WTC11 (cell line): Measurements from ENCODE around the gene COA1.

Experiments
- ETV6 ChIP-seq: sonication (generic); formaldehyde crosslinking; IDR thresholded peaks from 2 replicates; pipeline ENCODE4 v1.8.1; 2022; ENCODE audit warnings: mild to moderate bottlenecking, missing genetic modification reagents
- MXD4 ChIP-seq: fragments of 250-450 bp; sonication (Bioruptor Pico); IDR thresholded peaks from 2 replicates; pipeline ENCODE4 v1.8.0; 2021; ENCODE audit warnings: mild to moderate bottlenecking, moderate library complexity, borderline replicate concordance
- NR2C2 ChIP-seq: sonication (generic); formaldehyde crosslinking; IDR thresholded peaks from 2 replicates; pipeline ENCODE4 v1.8.0; 2022; ENCODE audit warnings: mild to moderate bottlenecking, missing genetic modification reagents
- PRDM15 ChIP-seq: sonication (generic); formaldehyde crosslinking; IDR thresholded peaks from 2 replicates; pipeline ENCODE4 v1.8.0; 2022; ENCODE audit warnings: missing genetic modification reagents
- SMAD3 ChIP-seq: sonication (generic); formaldehyde crosslinking; IDR thresholded peaks from 2 replicates; pipeline ENCODE4 v1.8.0; 2022; ENCODE audit warnings: missing genetic modification reagents, mild to moderate bottlenecking, borderline replicate concordance
- TF ChIP-seq, protein P1 (sequence below): sonication (generic); formaldehyde crosslinking; IDR thresholded peaks from 2 replicates; pipeline ENCODE4 v1.8.0; 2023; ENCODE audit warnings: missing genetic modification reagents
- TF ChIP-seq, protein P2 (sequence below): fragments of 200-600 bp; IDR thresholded peaks from 2 replicates; pipeline ENCODE4 v1.8.0; 2022; ENCODE audit warnings: antibody characterized with exemption
- TF ChIP-seq, protein P3 (sequence below): sonication (generic); formaldehyde crosslinking; IDR thresholded peaks from 2 replicates; pipeline ENCODE4 v1.8.0; 2022; ENCODE audit warnings: mild to moderate bottlenecking, missing genetic modification reagents
- TF ChIP-seq, protein P4 (sequence below): sonication (generic); formaldehyde crosslinking; IDR thresholded peaks from 2 replicates; pipeline ENCODE4 v1.8.1; 2023; ENCODE audit warnings: mild to moderate bottlenecking, missing genetic modification reagents, moderate library complexity
- TF ChIP-seq, protein P5 (sequence below): sonication (generic); formaldehyde crosslinking; IDR thresholded peaks from 2 replicates; pipeline ENCODE4 v1.8.1; 2023; ENCODE audit warnings: mild to moderate bottlenecking, missing genetic modification reagents, moderate library complexity
- TF ChIP-seq, protein P6 (sequence below): sonication (generic); formaldehyde crosslinking; IDR thresholded peaks from 2 replicates; pipeline ENCODE4 v1.8.1; 2023; ENCODE audit warnings: mild to moderate bottlenecking, missing genetic modification reagents
- TF ChIP-seq, protein P7 (sequence below): sonication (generic); formaldehyde crosslinking; conservative IDR thresholded peaks from 2 replicates; pipeline ENCODE4 v1.8.1; 2022; ENCODE audit warnings: mild to moderate bottlenecking, missing genetic modification reagents

- TF ChIP-seq SMAD3 (CRISPR knock-in tag) (no peak), NR2C2 (no peak), MXD4 (CRISPR knock-in tag) (no peak), ETV6 (CRISPR knock-in tag) (no peak), PRDM15 (CRISPR knock-in tag) (no peak)
- TF ChIP-seq, protein P1, sequence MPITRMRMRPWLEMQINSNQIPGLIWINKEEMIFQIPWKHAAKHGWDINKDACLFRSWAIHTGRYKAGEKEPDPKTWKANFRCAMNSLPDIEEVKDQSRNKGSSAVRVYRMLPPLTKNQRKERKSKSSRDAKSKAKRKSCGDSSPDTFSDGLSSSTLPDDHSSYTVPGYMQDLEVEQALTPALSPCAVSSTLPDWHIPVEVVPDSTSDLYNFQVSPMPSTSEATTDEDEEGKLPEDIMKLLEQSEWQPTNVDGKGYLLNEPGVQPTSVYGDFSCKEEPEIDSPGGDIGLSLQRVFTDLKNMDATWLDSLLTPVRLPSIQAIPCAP (CRISPR knock-in tag) = no peak
- TF ChIP-seq, protein P2, sequence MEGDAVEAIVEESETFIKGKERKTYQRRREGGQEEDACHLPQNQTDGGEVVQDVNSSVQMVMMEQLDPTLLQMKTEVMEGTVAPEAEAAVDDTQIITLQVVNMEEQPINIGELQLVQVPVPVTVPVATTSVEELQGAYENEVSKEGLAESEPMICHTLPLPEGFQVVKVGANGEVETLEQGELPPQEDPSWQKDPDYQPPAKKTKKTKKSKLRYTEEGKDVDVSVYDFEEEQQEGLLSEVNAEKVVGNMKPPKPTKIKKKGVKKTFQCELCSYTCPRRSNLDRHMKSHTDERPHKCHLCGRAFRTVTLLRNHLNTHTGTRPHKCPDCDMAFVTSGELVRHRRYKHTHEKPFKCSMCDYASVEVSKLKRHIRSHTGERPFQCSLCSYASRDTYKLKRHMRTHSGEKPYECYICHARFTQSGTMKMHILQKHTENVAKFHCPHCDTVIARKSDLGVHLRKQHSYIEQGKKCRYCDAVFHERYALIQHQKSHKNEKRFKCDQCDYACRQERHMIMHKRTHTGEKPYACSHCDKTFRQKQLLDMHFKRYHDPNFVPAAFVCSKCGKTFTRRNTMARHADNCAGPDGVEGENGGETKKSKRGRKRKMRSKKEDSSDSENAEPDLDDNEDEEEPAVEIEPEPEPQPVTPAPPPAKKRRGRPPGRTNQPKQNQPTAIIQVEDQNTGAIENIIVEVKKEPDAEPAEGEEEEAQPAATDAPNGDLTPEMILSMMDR = no peak
- TF ChIP-seq, protein P3, sequence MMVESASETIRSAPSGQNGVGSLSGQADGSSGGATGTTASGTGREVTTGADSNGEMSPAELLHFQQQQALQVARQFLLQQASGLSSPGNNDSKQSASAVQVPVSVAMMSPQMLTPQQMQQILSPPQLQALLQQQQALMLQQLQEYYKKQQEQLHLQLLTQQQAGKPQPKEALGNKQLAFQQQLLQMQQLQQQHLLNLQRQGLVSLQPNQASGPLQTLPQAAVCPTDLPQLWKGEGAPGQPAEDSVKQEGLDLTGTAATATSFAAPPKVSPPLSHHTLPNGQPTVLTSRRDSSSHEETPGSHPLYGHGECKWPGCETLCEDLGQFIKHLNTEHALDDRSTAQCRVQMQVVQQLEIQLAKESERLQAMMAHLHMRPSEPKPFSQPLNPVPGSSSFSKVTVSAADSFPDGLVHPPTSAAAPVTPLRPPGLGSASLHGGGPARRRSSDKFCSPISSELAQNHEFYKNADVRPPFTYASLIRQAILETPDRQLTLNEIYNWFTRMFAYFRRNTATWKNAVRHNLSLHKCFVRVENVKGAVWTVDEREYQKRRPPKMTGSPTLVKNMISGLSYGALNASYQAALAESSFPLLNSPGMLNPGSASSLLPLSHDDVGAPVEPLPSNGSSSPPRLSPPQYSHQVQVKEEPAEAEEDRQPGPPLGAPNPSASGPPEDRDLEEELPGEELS (CRISPR knock-in tag) = no peak
- TF ChIP-seq, protein P4, sequence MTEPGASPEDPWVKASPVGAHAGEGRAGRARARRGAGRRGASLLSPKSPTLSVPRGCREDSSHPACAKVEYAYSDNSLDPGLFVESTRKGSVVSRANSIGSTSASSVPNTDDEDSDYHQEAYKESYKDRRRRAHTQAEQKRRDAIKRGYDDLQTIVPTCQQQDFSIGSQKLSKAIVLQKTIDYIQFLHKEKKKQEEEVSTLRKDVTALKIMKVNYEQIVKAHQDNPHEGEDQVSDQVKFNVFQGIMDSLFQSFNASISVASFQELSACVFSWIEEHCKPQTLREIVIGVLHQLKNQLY (CRISPR knock-in tag) = no peak
- TF ChIP-seq, protein P5, sequence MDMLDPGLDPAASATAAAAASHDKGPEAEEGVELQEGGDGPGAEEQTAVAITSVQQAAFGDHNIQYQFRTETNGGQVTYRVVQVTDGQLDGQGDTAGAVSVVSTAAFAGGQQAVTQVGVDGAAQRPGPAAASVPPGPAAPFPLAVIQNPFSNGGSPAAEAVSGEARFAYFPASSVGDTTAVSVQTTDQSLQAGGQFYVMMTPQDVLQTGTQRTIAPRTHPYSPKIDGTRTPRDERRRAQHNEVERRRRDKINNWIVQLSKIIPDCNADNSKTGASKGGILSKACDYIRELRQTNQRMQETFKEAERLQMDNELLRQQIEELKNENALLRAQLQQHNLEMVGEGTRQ (CRISPR knock-in tag) = no peak
- TF ChIP-seq, protein P6, sequence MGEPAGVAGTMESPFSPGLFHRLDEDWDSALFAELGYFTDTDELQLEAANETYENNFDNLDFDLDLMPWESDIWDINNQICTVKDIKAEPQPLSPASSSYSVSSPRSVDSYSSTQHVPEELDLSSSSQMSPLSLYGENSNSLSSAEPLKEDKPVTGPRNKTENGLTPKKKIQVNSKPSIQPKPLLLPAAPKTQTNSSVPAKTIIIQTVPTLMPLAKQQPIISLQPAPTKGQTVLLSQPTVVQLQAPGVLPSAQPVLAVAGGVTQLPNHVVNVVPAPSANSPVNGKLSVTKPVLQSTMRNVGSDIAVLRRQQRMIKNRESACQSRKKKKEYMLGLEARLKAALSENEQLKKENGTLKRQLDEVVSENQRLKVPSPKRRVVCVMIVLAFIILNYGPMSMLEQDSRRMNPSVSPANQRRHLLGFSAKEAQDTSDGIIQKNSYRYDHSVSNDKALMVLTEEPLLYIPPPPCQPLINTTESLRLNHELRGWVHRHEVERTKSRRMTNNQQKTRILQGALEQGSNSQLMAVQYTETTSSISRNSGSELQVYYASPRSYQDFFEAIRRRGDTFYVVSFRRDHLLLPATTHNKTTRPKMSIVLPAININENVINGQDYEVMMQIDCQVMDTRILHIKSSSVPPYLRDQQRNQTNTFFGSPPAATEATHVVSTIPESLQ = no peak
- TF ChIP-seq, protein P7, sequence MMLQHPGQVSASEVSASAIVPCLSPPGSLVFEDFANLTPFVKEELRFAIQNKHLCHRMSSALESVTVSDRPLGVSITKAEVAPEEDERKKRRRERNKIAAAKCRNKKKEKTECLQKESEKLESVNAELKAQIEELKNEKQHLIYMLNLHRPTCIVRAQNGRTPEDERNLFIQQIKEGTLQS = no peak
Measured at GRCh38 chr7:43666938-43667337, 62.4 kb downstream of the COA1 start.
